Naive thymus-derived CD4-positive, alpha-beta T cell (primary cell): ENCODE results near the gene PHF20. TPM values are rescaled to one million over a fixed set of nuclear protein-coding genes. Genes with fewer than 3 reads are reported as not detected.
A peak's percentile ranks its signal among the peaks of the same experiment; 100 is the strongest.

Experiments used
- ATAC-seq: fragments of 150-1000 bp; cut with Tn5 transposase; 2 replicates; pipeline ENCODE4 v1.10.0; 2021; ENCODE audit warnings: mild to moderate bottlenecking, moderate library complexity
- CTCF ChIA-PET: fragments of 350-600 bp; sonication (Branson Sonifier 250); formaldehyde crosslinking; loops from one replicate; lab custom pipeline; 2021; ENCODE audit warnings: antibody characterized with exemption; lab: Charles Lee
- POLR2A ChIA-PET: fragments of 350-600 bp; sonication (Branson Sonifier 250); formaldehyde crosslinking; loops from one replicate; lab custom pipeline; 2021; ENCODE audit warnings: antibody characterized with exemption, inconsistent platforms; lab: Charles Lee
- DNase-seq, 9 donors: peaks; one replicate each; pipeline versions ENCODE4 v3.0.0 to v3.0.0-alpha.2; 2020 to 2022; ENCODE audit warnings: mixed read lengths in 1 of 9
- H3K27ac ChIP-seq: one replicate; pipeline ENCODE4 v1.7.0; 2013; ENCODE audit warnings: mild to moderate bottlenecking, low read depth, low read length, moderate library complexity
- H3K27me3 ChIP-seq, 2 donors: one replicate each; pipeline ENCODE4 v1.7.0; 2013; ENCODE audit warnings: low read length in 2 of 2, mild to moderate bottlenecking in 2 of 2, moderate library complexity in 2 of 2; ENCODE audit not compliant: control insufficient read depth in 2 of 2, insufficient read depth in 2 of 2
- H3K36me3 ChIP-seq, 3 experiments: 1 replicate in 2 of 3; 2 replicates in 1 of 3; pipeline ENCODE4 v1.7.0; 2013; ENCODE audit warnings: low read length in 3 of 3, mild to moderate bottlenecking in 3 of 3, moderate library complexity in 1 of 3; ENCODE audit not compliant: insufficient read depth in 3 of 3, control insufficient read depth in 2 of 3
- H3K4me1 ChIP-seq, 2 donors: one replicate each; pipeline ENCODE4 v1.7.0; 2013; ENCODE audit warnings: low read length in 2 of 2, mild to moderate bottlenecking in 2 of 2, moderate library complexity in 1 of 2; ENCODE audit not compliant: control insufficient read depth in 2 of 2, insufficient read depth in 2 of 2
- H3K4me3 ChIP-seq: 2 replicates; pipeline ENCODE4 v1.7.0; 2013; ENCODE audit warnings: mild to moderate bottlenecking, low read length
- H3K9me3 ChIP-seq, 3 experiments: 1 replicate in 2 of 3; 2 replicates in 1 of 3; pipeline ENCODE4 v1.7.0; 2013; ENCODE audit warnings: low read length in 3 of 3; ENCODE audit not compliant: control insufficient read depth in 2 of 3
- H3K27ac Mint-ChIP-seq, 9 donors: one replicate each; pipeline ENCODE4 v1.8.0; 2020 to 2022; ENCODE audit warnings: mixed read lengths in 9 of 9, mild to moderate bottlenecking in 8 of 9, moderate library complexity in 5 of 9, inconsistent platforms in 2 of 9
- H3K27me3 Mint-ChIP-seq, 5 donors: one replicate each; pipeline ENCODE4 v1.8.0; 2021 to 2022; ENCODE audit warnings: mixed read lengths in 5 of 5, mild to moderate bottlenecking in 1 of 5
- H3K36me3 Mint-ChIP-seq, 5 donors: one replicate each; pipeline ENCODE4 v1.8.0; 2020 to 2022; ENCODE audit warnings: mixed read lengths in 5 of 5, mild to moderate bottlenecking in 3 of 5, inconsistent platforms in 1 of 5
- H3K4me1 Mint-ChIP-seq, 7 donors: one replicate each; pipeline ENCODE4 v1.8.0; 2020 to 2022; ENCODE audit warnings: mixed read lengths in 7 of 7, mild to moderate bottlenecking in 3 of 7, inconsistent platforms in 1 of 7
- H3K4me3 Mint-ChIP-seq, 10 donors: one replicate each; pipeline ENCODE4 v1.8.0; 2020 to 2022; ENCODE audit warnings: mild to moderate bottlenecking in 10 of 10, mixed read lengths in 10 of 10, moderate library complexity in 6 of 10, inconsistent platforms in 2 of 10
- H3K9me3 Mint-ChIP-seq, 11 donors: one replicate each; pipeline ENCODE4 v1.8.0; 2020 to 2022; ENCODE audit warnings: mixed read lengths in 11 of 11, mild to moderate bottlenecking in 4 of 11, inconsistent platforms in 1 of 11, moderate library complexity in 1 of 11
- intact Hi-C, 2 donors: fragments of 100-400 bp; cut with micrococcal nuclease; formaldehyde crosslinking; loops; one replicate each; pipeline ENCODE4 v1.15.1; 2023
- polyA plus RNA-seq, 2 donors: library from polyadenylated mRNA; unstranded; fragments of 300-500 nt; fragmentation: Illumina TruSeq; gene quantifications; one replicate each; pipeline ENCODE4 v1.2.3, GENCODE V29; 2021
- total RNA-seq, 6 experiments: library from RNA in 5 of 6; stranded (reverse) in 5 of 6; gene quantifications; 1 replicate in 5 of 6; 2 replicates in 1 of 6; pipeline ENCODE4 v1.2.3 and lab custom pipeline; 2021 to 2026

The PHF20 gene
- total and polyA plus RNA-seq, 7 experiments from 2014 or later = 57.5 to 157 (median 99.9) TPM

- Histone ChIP-seq H3K9me3 (no peaks in the 10 kb centered on the region), H3K4me3 (no peak overlapping the region), H3K27ac (peak overlapping the region; percentile 7), H3K4me1 (peaks cover 54 to 58% of the 10 kb centered on the region in 2 donors), H3K36me3 (peaks cover 40 to 88% (median 65%) of the 10 kb centered on the region in 3 experiments), H3K27me3 (no peaks in the 10 kb centered on the region)
- DNase-seq (no peak), ATAC-seq (no peak)
- intact Hi-C loops = loop anchor here in 1 of 2 donors (5.0 kb wide), 1 partner anchor 1200 kb away; no protein-coding TSS in a partner anchor
- Mint-ChIP-seq H3K36me3 (peaks cover 0 to 34% (median 28%) of the 10 kb centered on the region in 5 donors), H3K9me3 (peaks cover 0 to 7% (median 0%) of the 10 kb centered on the region in 11 donors), H3K4me3 (peak overlapping the region in 6 of 10 donors; percentile 12 to 82 (median 54)), H3K4me1 (peaks cover 32 to 75% (median 65%) of the 10 kb centered on the region in 7 donors), H3K27ac (peak overlapping the region in 2 of 9 donors; percentile 54 to 62), H3K27me3 (no peaks in the 10 kb centered on the region)
- ChIA-PET CTCF (no interaction called here), POLR2A (interaction anchor here (0.5 to 4.7 kb wide), 3 partner anchors 11 to 80 kb away, joined by 4 to 27 read pairs (median 6); partner anchors contain the start of gene RBM39)
These were observed 39.2 kb upstream of the PHF20 start for GRCh38 chr20:35732644-35732982.

- H3K4me1 ChIP-seq = peaks cover 65 to 73% of the 10 kb centered on the region in 2 donors
- intact Hi-C loops = loop anchor here in 1 of 2 donors (5.0 kb wide), 1 partner anchor 1198 kb away; no protein-coding TSS in a partner anchor
- H3K4me1 Mint-ChIP-seq = peaks cover 44 to 88% (median 77%) of the 10 kb centered on the region in 7 donors
- H3K9me3 Mint-ChIP-seq = peaks cover 0 to 7% (median 0%) of the 10 kb centered on the region in 11 donors
- ChIA-PET POLR2A (interaction anchor here (2.3 to 14.0 kb wide), 3 partner anchors 9 to 37 kb away, joined by 8 to 733 read pairs (median 27); partner anchors contain the start of genes NFS1, PHF20, RBM39 and ROMO1), CTCF (no interaction called here)
- ATAC-seq = no peak
- peak overlapping the region; percentile 20 to 82 (median 66) for H3K4me3 Mint-ChIP-seq
- peak overlapping the region; percentile 59 for H3K27ac ChIP-seq
- H3K27ac Mint-ChIP-seq = peak overlapping the region in 8 of 9 donors; percentile 4 to 82 (median 37)
- no peaks in the 10 kb centered on the region for H3K27me3 Mint-ChIP-seq
- peaks cover 47 to 87% (median 72%) of the 10 kb centered on the region in 3 experiments for H3K36me3 ChIP-seq
- H3K4me3 ChIP-seq = peak overlapping the region; percentile 12
- H3K36me3 Mint-ChIP-seq = peaks cover 3 to 47% (median 40%) of the 10 kb centered on the region in 5 donors
- H3K9me3 ChIP-seq = no peaks in the 10 kb centered on the region
- DNase-seq = no peak
- no peaks in the 10 kb centered on the region for H3K27me3 ChIP-seq
These were observed 37.4 kb upstream of the PHF20 start for GRCh38 chr20:35734374-35734773.

GRCh38 chr20:35734777-35735649 is 36.8 kb upstream of the PHF20 start:
- Mint-ChIP-seq H3K27ac (peak overlapping the region in 5 of 9 donors; percentile 26 to 88 (median 46)), H3K4me1 (peaks cover 43 to 88% (median 77%) of the 10 kb centered on the region in 7 donors)

GRCh38 chr20:35735826-35736470 is 35.9 kb upstream of the PHF20 start:
- peak overlapping the region; percentile 40 for H3K27ac ChIP-seq
- CTCF ChIA-PET = interaction anchor here (1.4 kb wide), 1 partner anchor 35 kb away, joined by 4 read pairs; the partner anchor contains the start of gene PHF20
- peak overlapping the region; percentile 20 to 88 (median 45) for H3K27ac Mint-ChIP-seq

More at GRCh38 chr20:35734777-35735649, 36.8 kb upstream of the PHF20 start:
- Histone ChIP-seq H3K36me3 (peaks cover 53 to 87% (median 72%) of the 10 kb centered on the region in 3 experiments), H3K27ac (peak overlapping the region; percentile 59), H3K27me3 (no peaks in the 10 kb centered on the region), H3K4me3 (peak overlapping the region; percentile 12), H3K9me3 (no peaks in the 10 kb centered on the region), H3K4me1 (peaks cover 72 to 77% of the 10 kb centered on the region in 2 donors)
- peaks cover 0 to 7% (median 0%) of the 10 kb centered on the region in 11 donors for H3K9me3 Mint-ChIP-seq
- DNase-seq (no peak), ATAC-seq (no peak)
- no peaks in the 10 kb centered on the region for H3K27me3 Mint-ChIP-seq
- CTCF ChIA-PET = no interaction called here
- intact Hi-C loops = loop anchor here in 1 of 2 donors (5.0 kb wide), 1 partner anchor 1197 kb away; no protein-coding TSS in a partner anchor
- peaks cover 3 to 48% (median 44%) of the 10 kb centered on the region in 5 donors for H3K36me3 Mint-ChIP-seq
- H3K4me3 Mint-ChIP-seq = peak overlapping the region; percentile 20 to 82 (median 68)
- POLR2A ChIA-PET = interaction anchor here (0.6 to 14.0 kb wide), 8 partner anchors 8 to 111 kb away, joined by 3 to 733 read pairs (median 4); partner anchors contain the start of genes NFS1, PHF20, RBM39 and ROMO1

GRCh38 chr20:35737865-35738333 is 33.9 kb upstream of the PHF20 start:
- H3K27ac ChIP-seq = peak overlapping the region; percentile 46
- peak overlapping the region in 8 of 9 donors; percentile 2 to 86 (median 76) for H3K27ac Mint-ChIP-seq
- H3K4me3 Mint-ChIP-seq = peak overlapping the region; percentile 30 to 99 (median 78)
- ATAC-seq (no peak), DNase-seq (no peak)
- H3K4me1 Mint-ChIP-seq = peaks cover 32 to 70% (median 61%) of the 10 kb centered on the region in 7 donors
- no peaks in the 10 kb centered on the region for H3K9me3 ChIP-seq
- no peaks in the 10 kb centered on the region for H3K27me3 ChIP-seq
- H3K27me3 Mint-ChIP-seq = no peaks in the 10 kb centered on the region
- peaks cover 36 to 76% (median 56%) of the 10 kb centered on the region in 3 experiments for H3K36me3 ChIP-seq
- H3K9me3 Mint-ChIP-seq = peaks cover 0 to 10% (median 0%) of the 10 kb centered on the region in 11 donors
- ChIA-PET POLR2A (interaction anchor here (0.9 to 14.0 kb wide), 6 partner anchors 9 to 244 kb away, joined by 3 to 733 read pairs (median 8); partner anchors contain the start of genes NFS1, PHF20 and ROMO1), CTCF (no interaction called here)
- peaks cover 8 to 51% (median 48%) of the 10 kb centered on the region in 5 donors for H3K36me3 Mint-ChIP-seq
- intact Hi-C loops = no loop called here
- H3K4me3 ChIP-seq = no peak overlapping the region
- H3K4me1 ChIP-seq = peaks cover 57% of the 10 kb centered on the region in 2 donors

More at GRCh38 chr20:35735826-35736470, 35.9 kb upstream of the PHF20 start:
- H3K36me3 ChIP-seq = peaks cover 53 to 85% (median 72%) of the 10 kb centered on the region in 3 experiments
- intact Hi-C loops = no loop called here
- POLR2A ChIA-PET = interaction anchor here (0.6 to 14.0 kb wide), 10 partner anchors 7 to 149 kb away, joined by 3 to 733 read pairs (median 4); partner anchors contain the start of genes NFS1, PHF20, RBM39 and ROMO1
- H3K4me1 ChIP-seq = peaks cover 71 to 75% of the 10 kb centered on the region in 2 donors
- H3K4me3 Mint-ChIP-seq = peak overlapping the region in 9 of 10 donors; percentile 57 to 72 (median 67)
- H3K27me3 Mint-ChIP-seq = no peaks in the 10 kb centered on the region
- peaks cover 38 to 85% (median 76%) of the 10 kb centered on the region in 7 donors for H3K4me1 Mint-ChIP-seq
- H3K36me3 Mint-ChIP-seq = peaks cover 3 to 52% (median 51%) of the 10 kb centered on the region in 5 donors
- no peak overlapping the region for H3K4me3 ChIP-seq
- no peak for ATAC-seq
- no peak for DNase-seq
- peaks cover 0 to 7% (median 0%) of the 10 kb centered on the region in 11 donors for H3K9me3 Mint-ChIP-seq
- H3K9me3 ChIP-seq = no peaks in the 10 kb centered on the region
- no peaks in the 10 kb centered on the region for H3K27me3 ChIP-seq
